Stimulated activated CD4-positive, alpha-beta T cell treated with anti-CD3 and anti-CD28 coated beads, Interleukin-12 subunit alpha, Interleukin-12 subunit beta, amount 100 ng/mL, for 24 hours (primary cell): ENCODE results near the gene FGFRL1.

ENCODE experiments used
- DNase-seq, 2 experiments: peaks; one replicate each; pipeline ENCODE4 v3.0.0-alpha.2; 2020; ENCODE audit warnings: low read depth in 2 of 2

FGFRL1 gene

DNA sequence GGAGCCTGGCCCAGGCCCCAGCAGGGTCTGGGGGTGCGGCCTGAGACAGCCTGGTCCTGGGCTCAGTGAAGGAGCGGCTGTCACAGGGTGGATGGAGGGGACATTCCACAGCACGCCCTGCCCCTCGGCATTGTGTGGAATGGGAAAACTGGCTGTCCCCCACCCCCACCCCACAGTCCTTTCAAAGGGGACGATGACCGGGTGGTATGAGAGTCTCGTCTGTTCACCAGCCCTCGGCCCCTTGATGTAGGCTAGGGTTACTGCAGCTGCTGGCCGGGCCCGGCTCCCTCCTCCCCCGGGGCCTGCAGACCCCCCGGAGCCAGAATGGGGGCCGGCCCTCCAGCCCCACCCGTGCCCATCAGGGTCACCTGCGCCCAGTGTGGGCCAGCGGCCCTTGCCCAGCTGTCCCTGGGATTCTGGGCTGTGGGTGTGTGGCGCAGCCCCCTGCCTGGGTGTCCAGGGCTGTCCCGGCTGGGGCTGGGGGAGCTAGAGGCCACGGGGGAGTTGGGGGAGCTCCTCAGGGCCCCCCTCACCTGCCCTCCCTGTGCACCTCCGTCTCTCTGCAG is 11.7 kb downstream of the FGFRL1 start:
- DNase-seq: no peak

DNA sequence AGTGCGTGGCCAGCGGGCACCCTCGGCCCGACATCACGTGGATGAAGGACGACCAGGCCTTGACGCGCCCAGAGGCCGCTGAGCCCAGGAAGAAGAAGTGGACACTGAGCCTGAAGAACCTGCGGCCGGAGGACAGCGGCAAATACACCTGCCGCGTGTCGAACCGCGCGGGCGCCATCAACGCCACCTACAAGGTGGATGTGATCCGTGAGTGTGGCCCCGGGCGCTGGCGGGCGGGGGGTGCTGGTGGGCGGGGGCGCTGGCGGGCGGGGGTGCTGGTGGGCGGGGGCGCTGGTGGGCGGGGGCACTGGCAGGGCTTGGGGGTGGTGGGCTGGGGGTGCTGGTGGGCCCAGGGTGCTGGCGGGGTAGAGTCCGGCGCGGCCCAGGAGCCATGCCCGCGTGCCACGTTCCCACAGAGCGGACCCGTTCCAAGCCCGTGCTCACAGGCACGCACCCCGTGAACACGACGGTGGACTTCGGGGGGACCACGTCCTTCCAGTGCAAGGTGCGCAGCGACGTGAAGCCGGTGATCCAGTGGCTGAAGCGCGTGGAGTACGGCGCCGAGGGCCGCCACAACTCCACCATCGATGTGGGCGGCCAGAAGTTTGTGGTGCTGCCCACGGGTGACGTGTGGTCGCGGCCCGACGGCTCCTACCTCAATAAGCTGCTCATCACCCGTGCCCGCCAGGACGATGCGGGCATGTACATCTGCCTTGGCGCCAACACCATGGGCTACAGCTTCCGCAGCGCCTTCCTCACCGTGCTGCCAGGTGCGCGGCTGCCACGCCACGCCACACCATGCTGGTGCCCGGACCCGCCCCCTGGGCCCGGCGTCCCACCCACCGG is 12.7 kb downstream of the FGFRL1 start:
- DNase-seq: no peak

DNA sequence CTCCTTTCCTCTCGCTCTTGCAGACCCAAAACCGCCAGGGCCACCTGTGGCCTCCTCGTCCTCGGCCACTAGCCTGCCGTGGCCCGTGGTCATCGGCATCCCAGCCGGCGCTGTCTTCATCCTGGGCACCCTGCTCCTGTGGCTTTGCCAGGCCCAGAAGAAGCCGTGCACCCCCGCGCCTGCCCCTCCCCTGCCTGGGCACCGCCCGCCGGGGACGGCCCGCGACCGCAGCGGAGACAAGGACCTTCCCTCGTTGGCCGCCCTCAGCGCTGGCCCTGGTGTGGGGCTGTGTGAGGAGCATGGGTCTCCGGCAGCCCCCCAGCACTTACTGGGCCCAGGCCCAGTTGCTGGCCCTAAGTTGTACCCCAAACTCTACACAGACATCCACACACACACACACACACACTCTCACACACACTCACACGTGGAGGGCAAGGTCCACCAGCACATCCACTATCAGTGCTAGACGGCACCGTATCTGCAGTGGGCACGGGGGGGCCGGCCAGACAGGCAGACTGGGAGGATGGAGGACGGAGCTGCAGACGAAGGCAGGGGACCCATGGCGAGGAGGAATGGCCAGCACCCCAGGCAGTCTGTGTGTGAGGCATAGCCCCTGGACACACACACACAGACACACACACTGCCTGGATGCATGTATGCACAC is 13.6 kb downstream of the FGFRL1 start:
- no peak for DNase-seq

DNA sequence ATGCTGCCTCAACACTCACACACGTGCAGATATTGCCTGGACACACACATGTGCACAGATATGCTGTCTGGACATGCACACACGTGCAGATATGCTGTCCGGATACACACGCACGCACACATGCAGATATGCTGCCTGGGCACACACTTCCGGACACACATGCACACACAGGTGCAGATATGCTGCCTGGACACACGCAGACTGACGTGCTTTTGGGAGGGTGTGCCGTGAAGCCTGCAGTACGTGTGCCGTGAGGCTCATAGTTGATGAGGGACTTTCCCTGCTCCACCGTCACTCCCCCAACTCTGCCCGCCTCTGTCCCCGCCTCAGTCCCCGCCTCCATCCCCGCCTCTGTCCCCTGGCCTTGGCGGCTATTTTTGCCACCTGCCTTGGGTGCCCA is 14.7 kb downstream of the FGFRL1 start:
- peak in 1 of 2 experiments; percentile 49 for DNase-seq

DNA sequence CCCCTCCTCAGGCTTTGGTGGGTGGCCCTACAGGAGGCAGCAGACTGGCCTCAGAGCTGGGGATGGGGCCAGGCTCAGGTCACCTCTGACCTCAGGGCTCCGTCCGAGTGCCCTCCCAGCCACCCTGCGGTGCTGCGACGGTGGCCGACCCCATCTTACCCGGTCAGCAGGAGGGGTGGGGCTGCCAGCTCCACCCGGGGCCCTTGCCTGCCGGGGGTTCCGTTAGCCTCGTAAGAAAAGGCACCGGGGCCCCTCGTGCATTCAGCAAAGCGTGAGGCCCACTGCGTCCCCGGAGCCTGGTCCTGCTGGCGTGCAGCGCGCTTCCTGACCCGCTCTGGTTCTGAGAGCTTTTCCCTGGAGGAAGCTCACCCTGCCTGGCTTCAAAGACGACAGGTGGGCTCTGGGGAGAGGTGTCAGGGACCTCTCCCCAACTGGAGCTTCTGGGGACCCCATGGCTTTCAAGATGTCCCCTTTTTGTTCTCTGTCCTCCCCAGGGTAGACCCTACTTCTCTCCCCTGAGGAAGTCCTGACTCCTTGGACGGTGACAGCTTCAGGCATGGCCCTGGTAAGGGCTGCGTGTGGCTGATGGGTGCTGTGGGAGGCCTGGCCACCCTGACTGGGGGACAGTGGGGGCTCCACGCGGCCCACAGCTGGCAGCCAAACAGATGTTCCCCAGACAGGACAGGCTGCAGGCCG is 15.9 kb downstream of the FGFRL1 start:
- no peak for DNase-seq

DNA sequence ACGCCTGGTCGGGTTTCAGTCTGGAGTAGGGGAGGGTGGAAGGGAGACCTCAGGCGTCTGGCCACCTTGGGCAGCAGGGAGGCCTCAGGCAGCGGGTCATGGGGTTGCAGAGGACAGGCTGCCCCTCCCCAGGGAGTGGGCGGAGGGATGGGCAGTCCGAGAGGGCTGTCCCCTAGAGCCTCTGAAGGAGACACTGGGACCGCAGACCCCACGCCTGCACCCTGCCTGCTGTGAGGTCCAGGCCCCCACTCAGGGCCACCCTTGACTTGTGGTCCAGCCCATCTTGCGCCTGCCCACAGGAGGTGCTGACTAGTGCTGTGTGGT is 16.5 kb downstream of the FGFRL1 start:
- no peak for DNase-seq

DNA sequence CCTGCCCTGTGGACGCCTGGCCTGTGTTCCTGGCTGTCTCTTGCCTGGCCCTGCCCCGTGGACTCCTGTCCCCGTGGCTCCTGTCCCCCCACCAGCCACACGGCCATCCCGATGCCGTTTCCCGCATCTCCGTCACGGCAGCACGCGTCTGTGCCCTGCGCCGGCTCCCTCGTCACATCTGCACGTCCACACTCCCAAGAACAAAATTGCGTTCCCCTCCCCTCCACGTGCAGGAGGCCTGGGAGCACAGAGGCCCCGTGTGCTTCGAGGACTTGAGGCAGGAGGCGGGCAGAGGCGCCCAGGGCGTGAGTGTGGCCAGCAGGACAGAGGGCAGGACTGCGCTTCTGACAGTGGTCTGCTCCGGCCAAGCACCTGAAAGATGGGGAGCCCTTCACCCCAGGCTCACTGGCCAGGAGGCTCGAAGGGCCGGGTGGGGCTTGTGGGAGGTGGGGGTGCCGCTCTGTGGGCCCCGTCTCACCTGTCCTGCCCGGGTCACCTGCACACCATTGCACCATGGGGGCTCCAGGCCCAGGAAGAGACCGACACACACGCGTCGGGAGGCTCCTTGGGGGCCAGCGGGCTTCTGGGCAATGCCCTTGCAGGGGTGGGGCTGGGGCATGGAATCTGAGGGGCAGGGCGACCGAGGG is 17.3 kb downstream of the FGFRL1 start:
- no peak for DNase-seq

DNA sequence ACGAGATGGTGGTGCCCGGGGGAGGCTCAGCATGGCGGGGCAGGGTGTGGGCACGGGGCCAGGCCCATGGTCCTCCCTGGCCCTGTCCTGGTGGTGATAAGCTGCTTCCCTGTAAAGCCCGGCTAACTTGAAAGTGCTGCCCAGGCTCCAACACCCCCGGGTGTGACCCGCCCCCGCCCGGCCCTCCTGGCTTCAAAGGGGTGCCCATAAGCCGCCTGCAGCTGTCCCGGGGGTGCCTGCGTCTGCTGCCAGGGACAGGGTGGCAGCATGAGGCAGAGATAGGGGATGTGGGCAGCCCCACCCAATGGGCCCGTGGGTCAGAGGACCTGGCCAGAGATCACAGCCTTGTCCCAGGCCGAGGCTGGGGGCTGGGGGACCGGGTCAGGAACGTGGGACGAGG is 18.1 kb downstream of the FGFRL1 start:
- DNase-seq: no peak

DNA sequence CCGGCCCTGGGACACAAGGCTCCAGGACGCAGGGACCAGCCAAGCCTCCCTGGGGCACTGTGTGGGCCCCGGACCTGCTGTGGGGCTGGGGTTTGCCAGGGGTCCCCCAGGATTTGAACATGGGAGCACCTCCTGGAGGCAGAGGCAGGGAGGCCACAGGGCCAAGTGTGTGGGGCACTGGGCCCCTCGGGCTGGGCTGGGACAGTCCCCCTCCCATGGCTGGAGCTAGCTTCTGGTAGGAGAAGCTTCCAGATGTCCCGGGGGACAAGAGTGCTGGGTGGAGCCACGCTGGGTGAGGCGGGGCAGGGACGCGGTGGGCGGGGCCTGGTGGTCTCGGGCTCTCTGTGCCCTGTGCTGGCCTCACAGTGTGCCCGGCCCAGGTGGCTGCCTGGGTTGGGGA is 18.6 kb downstream of the FGFRL1 start:
- no peak for DNase-seq

DNA sequence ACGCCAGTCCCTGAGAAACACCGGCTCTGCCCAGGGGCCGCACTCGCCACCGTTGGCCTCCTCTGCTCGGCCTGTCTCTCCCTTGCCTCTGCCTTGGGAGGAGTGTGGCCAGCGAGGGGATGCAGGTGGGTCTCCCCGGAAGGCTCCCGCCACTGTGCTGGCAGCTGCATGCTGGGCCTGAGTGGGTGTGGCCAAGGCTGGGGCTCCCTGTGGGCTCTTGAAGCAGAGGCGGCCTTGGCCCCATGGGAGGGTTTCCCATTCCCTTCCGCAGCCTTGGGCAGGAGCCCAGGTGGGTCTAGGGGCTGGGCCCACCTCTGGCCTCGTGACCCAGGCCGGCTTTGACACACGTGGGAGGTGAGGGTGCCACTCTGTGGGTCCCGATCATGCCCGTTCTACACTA is 19.1 kb downstream of the FGFRL1 start:
- no peak for DNase-seq

DNA sequence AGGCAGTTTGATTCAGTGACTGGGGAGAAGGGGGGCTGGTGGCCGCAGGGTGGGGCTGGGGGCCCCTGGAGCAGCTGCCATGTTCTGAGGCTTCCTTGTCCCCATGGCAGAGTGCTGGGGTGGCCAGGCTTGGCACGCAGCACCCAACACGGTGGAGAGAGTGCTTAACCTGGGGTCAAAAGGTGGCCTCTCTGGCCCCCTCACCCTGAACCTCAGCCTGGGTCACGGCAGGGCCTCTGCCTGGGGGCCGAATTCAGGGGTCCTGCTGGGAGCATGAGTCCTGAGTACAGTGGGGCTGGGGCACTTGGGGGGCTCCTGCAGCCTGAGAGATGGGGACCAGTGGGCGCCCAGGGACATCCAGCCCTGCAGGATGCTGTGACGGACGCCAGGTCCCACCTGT is 19.9 kb downstream of the FGFRL1 start:
- DNase-seq: no peak

DNA sequence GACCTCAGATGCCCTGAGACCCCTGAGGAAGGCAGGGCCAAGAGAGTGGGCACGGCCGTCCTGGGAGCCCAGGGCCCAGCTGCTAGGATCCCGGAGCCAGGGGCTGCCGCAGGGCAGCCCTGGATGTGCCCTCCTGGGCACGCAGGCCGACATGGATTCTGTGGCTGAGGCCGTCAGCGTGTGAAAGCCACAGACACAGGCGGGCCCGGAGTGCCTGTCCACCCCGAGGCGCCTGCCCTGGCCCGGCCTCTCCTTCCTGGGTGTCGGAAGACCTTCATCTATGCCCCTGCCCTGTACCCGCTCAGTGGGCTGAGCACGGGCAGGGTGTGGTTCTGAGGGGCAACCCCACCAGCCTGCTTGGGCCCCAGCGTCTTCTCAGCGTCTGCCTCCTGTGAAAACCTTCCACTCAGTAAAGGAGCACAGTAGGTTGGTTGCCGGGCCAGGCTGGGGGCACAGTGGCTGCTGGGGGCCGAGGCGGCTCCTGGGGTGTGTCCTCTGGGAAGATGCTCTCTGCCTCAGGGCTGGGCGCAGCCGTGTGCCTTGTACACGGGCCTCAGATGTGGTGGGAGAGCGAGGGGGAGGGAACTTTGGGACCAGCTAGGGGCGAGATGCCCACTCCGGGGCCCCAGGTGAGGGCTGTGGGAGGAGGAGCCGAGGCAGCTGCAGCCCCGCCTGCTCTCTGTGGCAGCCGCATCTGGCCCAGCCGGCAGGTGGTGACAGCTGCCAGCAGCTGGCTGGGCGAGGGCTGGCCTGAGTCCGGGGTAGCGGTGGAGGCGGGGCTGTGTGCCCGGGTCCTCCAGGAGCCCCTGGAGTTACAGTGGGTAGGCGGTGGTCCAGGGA is 20.8 kb downstream of the FGFRL1 start:
- no peak for DNase-seq

DNA sequence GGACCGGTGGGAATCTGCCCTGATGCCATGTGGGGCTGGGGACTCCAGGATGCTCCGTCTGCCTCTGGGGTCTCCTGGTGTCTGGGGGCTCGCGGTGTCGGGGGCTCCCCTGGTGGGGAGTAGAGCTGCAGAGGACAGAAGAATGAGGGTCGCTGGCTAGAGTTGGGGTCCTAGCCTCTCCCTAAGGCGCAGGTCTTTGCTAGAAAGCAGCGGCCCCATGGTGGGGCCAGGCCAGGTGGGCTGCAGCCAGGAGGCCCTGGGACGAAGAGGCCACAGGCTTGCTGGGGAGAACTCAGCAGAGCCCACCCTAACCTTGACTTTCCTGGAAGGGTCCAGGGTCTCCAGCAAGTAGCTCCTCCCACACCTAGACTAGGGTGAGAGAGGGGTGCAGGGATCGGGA is 21.4 kb downstream of the FGFRL1 start:
- no peak for DNase-seq

DNA sequence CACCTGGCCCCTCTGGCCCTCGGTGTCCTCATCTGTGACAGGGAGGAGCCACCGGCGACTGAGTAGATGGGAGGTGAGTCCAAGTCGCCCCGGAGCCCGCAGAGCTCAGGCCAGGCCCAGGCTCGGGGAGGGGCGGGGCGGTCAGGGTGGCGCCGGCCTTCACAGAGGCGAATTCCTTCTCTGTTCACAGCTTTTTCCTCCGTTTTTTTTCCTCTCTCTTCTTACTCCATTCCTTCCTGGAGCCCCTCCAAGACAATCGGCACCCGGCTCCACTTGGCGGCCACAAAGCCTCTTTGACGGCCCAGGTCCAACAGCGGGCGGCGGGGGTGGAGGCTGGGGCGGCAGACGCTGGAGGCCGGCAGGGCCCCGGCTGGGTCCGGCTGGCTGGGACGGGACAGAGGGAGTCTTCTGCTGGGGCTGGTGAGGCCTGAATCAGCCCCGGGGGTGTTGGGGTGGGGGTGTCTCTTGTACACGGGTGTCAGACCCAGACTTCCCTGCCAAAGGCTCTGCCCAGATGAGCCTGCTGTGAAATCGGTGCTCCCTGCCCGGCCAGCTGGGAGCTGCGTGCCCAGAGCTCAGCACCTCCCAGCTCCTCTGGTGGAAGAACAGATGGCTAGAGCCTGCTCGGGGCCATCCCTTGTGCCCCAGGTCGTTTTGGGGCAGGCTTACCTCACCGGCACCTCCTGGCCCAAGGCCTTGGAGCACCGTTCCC is 22.6 kb downstream of the FGFRL1 start:
- no peak for DNase-seq

DNA sequence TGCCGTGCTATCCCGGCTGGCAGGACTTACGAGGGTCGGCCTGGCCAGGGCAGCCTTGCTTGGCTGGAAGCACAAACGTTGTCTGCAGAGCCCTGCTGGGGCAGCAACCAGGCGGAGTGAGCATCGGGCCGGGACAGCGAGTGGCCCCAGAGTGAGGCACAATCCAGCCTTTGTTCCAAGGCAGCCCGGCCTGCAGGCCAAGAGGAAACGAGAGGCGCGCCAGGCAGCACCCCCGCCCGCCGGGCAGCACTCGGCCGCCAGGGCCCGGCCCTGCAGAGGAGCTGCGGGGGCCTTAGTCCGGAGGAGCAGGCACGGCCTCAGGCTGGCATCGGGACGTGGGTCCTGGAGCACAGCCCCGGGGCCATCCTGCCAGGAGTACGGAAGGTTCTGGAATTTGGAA is 24.1 kb downstream of the FGFRL1 start:
- no peak for DNase-seq

DNA sequence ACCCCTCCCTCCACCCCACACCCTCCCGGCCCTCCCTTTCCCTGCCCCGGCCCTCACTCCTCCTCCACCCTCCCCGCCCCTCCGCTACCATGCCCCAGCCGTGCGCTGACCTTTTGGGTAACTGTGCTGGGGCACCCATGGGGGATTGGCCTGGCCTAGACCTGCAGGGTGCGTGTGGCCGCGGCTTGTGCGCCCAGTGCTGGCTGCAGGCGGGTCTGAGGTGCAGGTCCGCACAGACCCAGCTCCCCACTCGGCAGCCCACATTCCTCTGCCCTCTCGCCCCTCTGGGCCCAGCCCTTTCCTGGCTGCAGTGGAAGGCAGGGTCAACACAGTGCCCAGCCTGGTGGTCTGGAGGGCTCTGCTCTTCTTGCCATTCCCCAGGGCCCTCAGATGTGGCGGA is 24.7 kb downstream of the FGFRL1 start:
- no peak for DNase-seq

DNA sequence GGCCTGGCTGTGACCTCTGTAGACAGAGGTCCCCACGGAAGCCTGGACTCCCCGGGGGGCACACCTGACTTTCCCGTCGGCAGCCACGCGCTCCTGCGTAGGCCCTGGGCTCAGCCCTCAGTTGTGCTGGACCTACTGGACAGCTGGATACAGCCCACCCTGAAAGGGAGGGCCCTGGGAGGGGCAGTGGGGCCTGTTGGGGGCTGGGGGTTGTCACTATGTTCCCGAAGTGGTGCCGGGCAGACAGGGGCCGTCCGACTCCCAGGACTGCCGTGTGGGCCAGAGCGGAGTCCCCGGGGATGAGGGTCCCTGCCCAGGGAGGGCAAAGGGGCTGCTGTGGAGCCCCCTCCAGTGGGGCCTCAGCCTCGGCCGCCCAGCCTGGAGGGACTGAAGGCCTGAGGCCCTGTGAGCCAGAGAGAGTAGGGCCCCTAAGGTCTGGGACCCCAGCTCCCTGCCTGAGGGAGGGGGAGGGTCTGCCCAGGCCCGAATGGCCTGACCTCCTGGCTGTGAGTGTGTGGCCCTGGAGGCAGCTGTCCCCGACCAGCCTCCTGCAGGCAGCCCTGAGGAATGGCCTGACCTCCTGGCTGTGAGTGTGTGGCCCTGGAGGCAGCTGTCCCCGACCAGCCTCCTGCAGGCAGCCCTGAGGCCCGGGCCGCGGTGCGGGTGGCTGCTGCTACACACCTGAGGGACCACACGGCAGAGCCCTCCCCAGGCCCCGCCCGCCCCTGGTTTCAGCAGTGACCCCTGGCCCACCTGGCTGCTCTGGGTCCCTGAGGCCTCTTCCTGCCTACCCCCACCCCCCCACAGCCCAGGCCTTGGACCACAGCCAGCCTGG is 25.8 kb downstream of the FGFRL1 start:
- DNase-seq: no peak

DNA sequence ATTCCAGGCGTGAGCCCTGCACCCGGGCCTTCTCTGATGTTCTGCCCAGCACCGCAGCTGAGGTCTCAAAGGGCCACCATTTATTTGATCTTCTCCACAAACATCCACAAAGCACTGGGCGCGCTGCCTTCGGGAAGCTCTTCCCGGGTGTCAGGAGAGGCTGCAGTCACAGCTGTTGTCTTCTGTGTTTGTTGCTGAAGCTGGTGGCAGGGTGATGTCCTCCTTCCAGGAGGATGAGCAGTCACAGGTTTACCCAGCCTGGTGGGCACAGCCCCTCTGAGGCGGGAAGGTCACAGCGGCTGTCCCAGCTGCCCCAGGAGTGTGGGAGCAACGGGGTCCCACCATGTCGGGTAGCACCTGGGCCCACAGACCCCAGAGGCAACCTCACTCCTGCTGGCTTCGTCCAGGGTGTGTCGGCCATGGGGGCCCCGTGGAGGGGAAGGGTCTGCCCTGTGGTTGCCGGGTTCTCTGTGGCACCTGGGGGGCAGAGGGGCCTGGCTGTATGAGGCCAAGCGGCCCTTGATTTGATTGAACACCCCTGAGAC is 27.6 kb downstream of the FGFRL1 start:
- no peak for DNase-seq
